GM12878 (cell line): ENCODE measurements around the gene JAG1.

ENCODE experiments used
- CBFB ChIP-seq: IDR thresholded peaks from 2 replicates; pipeline ENCODE4 v1.6.1; 2016; ENCODE audit warnings: antibody characterized with exemption, low read depth
- CTCF ChIP-seq, 3 experiments: IDR thresholded peaks in 2 of 3; conservative IDR thresholded peaks in 1 of 3; 2 replicates each; pipeline ENCODE4 v1.5.1; 2011; ENCODE audit warnings: low read depth in 3 of 3, low read length in 3 of 3, mild to moderate bottlenecking in 3 of 3, control low read depth in 2 of 3, moderate library complexity in 2 of 3, inconsistent platforms in 1 of 3, mixed read lengths in 1 of 3; ENCODE audit not compliant: control insufficient read depth in 2 of 3, insufficient read depth in 1 of 3; ENCODE audit errors: extremely low read depth in 1 of 3
- EGR1 ChIP-seq, 2 experiments: IDR thresholded peaks; 1 replicate in 1 of 2; 2 replicates in 1 of 2; pipeline ENCODE4 v1.6.1; 2011 to 2012; ENCODE audit warnings: low read depth in 2 of 2, low read length in 2 of 2, borderline replicate concordance in 1 of 2, mild to moderate bottlenecking in 1 of 2, moderate library complexity in 1 of 2
- EP300 ChIP-seq, 2 experiments: fragments of 150-350 bp in 1 of 2; IDR thresholded peaks; 2 replicates each; pipeline ENCODE4 v1.6.1; 2011 to 2012; ENCODE audit warnings: low read depth in 2 of 2, low read length in 2 of 2, borderline replicate concordance in 1 of 2, improper control_type of control experiment in 1 of 2, inconsistent platforms in 1 of 2; ENCODE audit not compliant: control insufficient read depth in 1 of 2
- EZH2 ChIP-seq: IDR thresholded peaks from 2 replicates; pipeline ENCODE4 v1.6.1; 2012; ENCODE audit warnings: low read depth, mild to moderate bottlenecking, control low read depth, inconsistent platforms, low read length, borderline replicate concordance; ENCODE audit not compliant: control insufficient read depth
- POLR2A ChIP-seq: IDR thresholded peaks from 2 replicates; pipeline ENCODE4 v1.6.1; 2011; ENCODE audit warnings: low read depth, mild to moderate bottlenecking, low read length
- REST ChIP-seq: IDR thresholded peaks from 2 replicates; pipeline ENCODE4 v1.6.1; 2012; ENCODE audit warnings: mild to moderate bottlenecking, low read depth, low read length
- SIN3A ChIP-seq: IDR thresholded peaks from 2 replicates; pipeline ENCODE4 v1.6.1; 2012; ENCODE audit warnings: low read depth, low read length, improper control_type of control experiment
- USF2 ChIP-seq: IDR thresholded peaks from 2 replicates; pipeline ENCODE4 v1.6.1; 2011; ENCODE audit warnings: low read depth, low read length, improper control_type of control experiment, borderline replicate concordance

GRCh38 chr20:10597637-10598036 lies 76.2 kb downstream of the JAG1 start:
- TF ChIP-seq USF2 (no peak), POLR2A (no peak), REST (no peak), CTCF (IDR thresholded peaks at IDR 0.05 in 2 of 3, conservative IDR thresholded peaks at IDR 0.05 in 1 of 3; ENCODE audit: control insufficient read depth in 2 of 3, extremely low read depth in 1 of 3, insufficient read depth in 1 of 3, low read depth in 3 of 3, low read length in 3 of 3) (no peak), EGR1 (IDR thresholded peaks at IDR 0.05; ENCODE audit: borderline replicate concordance in 1 of 2, low read depth in 2 of 2, low read length in 2 of 2) (no peak), SIN3A (no peak), EP300 (IDR thresholded peaks at IDR 0.05; ENCODE audit: borderline replicate concordance in 1 of 2, control insufficient read depth in 1 of 2, low read depth in 2 of 2, low read length in 2 of 2) (no peak), CBFB (no peak), EZH2 (no peak)
